ENCODE data around the gene MAN1C1. TPM values are rescaled to one million over a fixed set of nuclear protein-coding genes. Genes with fewer than 3 reads are reported as not detected.

Gene MAN1C1
- total RNA-seq, 1 donor from 2014 or later: 10.9 TPM

GRCh38 chr1:25579292-25580252 lies 37.0 kb upstream of the MAN1C1 start:
- peaks cover 3% of the 10 kb centered on the region for H3K27me3 Mint-ChIP-seq (ENCODE audit: low read depth)
- peaks cover 5% of the 10 kb centered on the region for H3K36me3 Mint-ChIP-seq (ENCODE audit: low read depth)
- no peak overlapping the region for H3K27ac Mint-ChIP-seq (ENCODE audit: unreplicated experiment)
- peaks cover 7% of the 10 kb centered on the region for H3K9me3 Mint-ChIP-seq (ENCODE audit: low read depth)
- no peak for DNase-seq (ENCODE audit: low spot score)
- no peaks in the 10 kb centered on the region for H3K4me1 Mint-ChIP-seq (ENCODE audit: low read depth)
- no peak for TF ChIP-seq CTCF (IDR thresholded peaks at IDR 0.05)
- H3K4me3 Mint-ChIP-seq (ENCODE audit: unreplicated experiment): no peak overlapping the region

GRCh38 chr1:25580927-25581326 lies 35.7 kb upstream of the MAN1C1 start:
- Mint-ChIP-seq H3K9me3 (ENCODE audit: low read depth) (peaks cover 7% of the 10 kb centered on the region), H3K4me1 (ENCODE audit: low read depth) (no peaks in the 10 kb centered on the region), H3K27ac (ENCODE audit: unreplicated experiment) (no peak overlapping the region), H3K4me3 (ENCODE audit: unreplicated experiment) (no peak overlapping the region), H3K27me3 (ENCODE audit: low read depth) (peaks cover 3% of the 10 kb centered on the region), H3K36me3 (ENCODE audit: low read depth) (peaks cover 5% of the 10 kb centered on the region)
- TF ChIP-seq CTCF (IDR thresholded peaks at IDR 0.05): no peak
- no peak for DNase-seq (ENCODE audit: low spot score)

- H3K4me3 Mint-ChIP-seq (ENCODE audit: unreplicated experiment): no peak overlapping the region
- H3K4me1 Mint-ChIP-seq (ENCODE audit: low read depth): no peaks in the 10 kb centered on the region
- no peak for DNase-seq (ENCODE audit: low spot score)
- H3K27ac Mint-ChIP-seq (ENCODE audit: unreplicated experiment): no peak overlapping the region
- peaks cover 7% of the 10 kb centered on the region for H3K9me3 Mint-ChIP-seq (ENCODE audit: low read depth)
- H3K36me3 Mint-ChIP-seq (ENCODE audit: low read depth): peaks cover 5% of the 10 kb centered on the region
- TF ChIP-seq CTCF (IDR thresholded peaks at IDR 0.05): no peak
- peaks cover 3% of the 10 kb centered on the region for H3K27me3 Mint-ChIP-seq (ENCODE audit: low read depth)
These were observed 34.8 kb upstream of the MAN1C1 start for GRCh38 chr1:25581764-25582163.

- Mint-ChIP-seq H3K9me3 (ENCODE audit: low read depth) (peaks cover 7% of the 10 kb centered on the region), H3K27me3 (ENCODE audit: low read depth) (peaks cover 3% of the 10 kb centered on the region), H3K4me1 (ENCODE audit: low read depth) (no peaks in the 10 kb centered on the region), H3K4me3 (ENCODE audit: unreplicated experiment) (no peak overlapping the region), H3K36me3 (ENCODE audit: low read depth) (peaks cover 5% of the 10 kb centered on the region), H3K27ac (ENCODE audit: unreplicated experiment) (no peak overlapping the region)
- TF ChIP-seq CTCF (IDR thresholded peaks at IDR 0.05): no peak
- DNase-seq (ENCODE audit: low spot score): no peak
These were observed 32.8 kb upstream of the MAN1C1 start for GRCh38 chr1:25583519-25584370.

- TF ChIP-seq CTCF (IDR thresholded peaks at IDR 0.05): no peak
- H3K27ac Mint-ChIP-seq (ENCODE audit: unreplicated experiment): no peak overlapping the region
- peaks cover 5% of the 10 kb centered on the region for H3K36me3 Mint-ChIP-seq (ENCODE audit: low read depth)
These were observed 30.4 kb upstream of the MAN1C1 start for GRCh38 chr1:25586181-25586588.

More at GRCh38 chr1:25586181-25586588, 30.4 kb upstream of the MAN1C1 start:
- Mint-ChIP-seq H3K4me3 (ENCODE audit: unreplicated experiment) (no peak overlapping the region), H3K27me3 (ENCODE audit: low read depth) (no peaks in the 10 kb centered on the region), H3K9me3 (ENCODE audit: low read depth) (peaks cover 7% of the 10 kb centered on the region), H3K4me1 (ENCODE audit: low read depth) (peaks cover 7% of the 10 kb centered on the region)
- DNase-seq (ENCODE audit: low spot score): no peak
